Activated CD4-positive, alpha-beta T cell treated with anti-CD3 and anti-CD28 coated beads, Interleukin-10, Interleukin-2, amounts not matched to agents 100 ng/mL and 50 ng/mL, durations not matched to agents 16 hours and 8 hours (primary cell): ENCODE measurements around the gene LCORL.

Experiments
- DNase-seq: peaks from one replicate; pipeline ENCODE4 v3.0.0-alpha.2; 2020

Gene LCORL

DNA sequence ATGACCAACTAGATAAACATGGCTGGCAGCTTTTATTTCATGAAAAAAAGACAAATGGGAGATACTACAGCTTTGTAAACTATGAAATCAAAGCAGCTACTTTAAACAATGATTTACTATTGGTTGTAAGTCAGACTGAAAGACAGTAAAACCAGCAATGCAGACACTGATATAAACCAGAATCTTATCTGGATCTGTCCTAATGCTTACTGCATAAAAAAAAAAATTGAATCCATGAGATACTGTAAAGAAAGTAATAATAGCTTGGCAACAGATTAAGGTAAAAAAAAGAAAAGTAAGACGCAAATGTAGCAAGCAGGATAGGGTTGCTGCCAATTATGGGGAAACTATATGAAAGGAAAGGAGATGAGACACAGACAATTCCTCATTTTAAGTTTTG is 7.3 kb downstream of the LCORL start:
- no peak for DNase-seq

DNA sequence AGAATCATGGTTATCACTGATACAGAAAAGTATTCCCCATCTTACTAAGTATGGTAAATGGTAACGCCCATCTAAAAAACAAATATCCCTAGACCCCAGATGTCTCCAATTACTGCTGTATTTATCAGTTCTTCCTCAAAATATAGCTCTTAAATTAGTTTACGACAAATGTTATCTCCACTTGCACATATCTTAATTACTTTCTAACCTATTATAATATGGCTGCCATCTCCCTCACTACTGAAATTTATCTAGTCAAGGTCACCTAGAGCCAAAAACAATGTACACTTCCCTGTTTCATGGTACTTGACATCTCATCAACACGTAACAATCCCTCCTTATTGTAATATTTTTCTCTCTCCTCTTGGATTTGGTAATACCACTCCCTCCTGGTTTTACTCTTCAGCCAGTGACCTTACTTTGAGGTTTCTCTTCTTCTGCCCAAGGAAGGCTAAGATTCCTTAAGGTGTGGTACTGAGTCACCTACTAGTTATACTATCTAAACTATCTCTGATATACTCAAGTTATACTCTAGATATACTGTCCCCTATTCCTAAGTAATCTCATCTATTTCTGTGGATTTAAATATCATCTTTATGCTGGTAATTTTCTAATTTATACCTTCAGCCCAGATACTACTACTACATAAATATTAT is 8.6 kb downstream of the LCORL start:
- DNase-seq, result no peak

DNA sequence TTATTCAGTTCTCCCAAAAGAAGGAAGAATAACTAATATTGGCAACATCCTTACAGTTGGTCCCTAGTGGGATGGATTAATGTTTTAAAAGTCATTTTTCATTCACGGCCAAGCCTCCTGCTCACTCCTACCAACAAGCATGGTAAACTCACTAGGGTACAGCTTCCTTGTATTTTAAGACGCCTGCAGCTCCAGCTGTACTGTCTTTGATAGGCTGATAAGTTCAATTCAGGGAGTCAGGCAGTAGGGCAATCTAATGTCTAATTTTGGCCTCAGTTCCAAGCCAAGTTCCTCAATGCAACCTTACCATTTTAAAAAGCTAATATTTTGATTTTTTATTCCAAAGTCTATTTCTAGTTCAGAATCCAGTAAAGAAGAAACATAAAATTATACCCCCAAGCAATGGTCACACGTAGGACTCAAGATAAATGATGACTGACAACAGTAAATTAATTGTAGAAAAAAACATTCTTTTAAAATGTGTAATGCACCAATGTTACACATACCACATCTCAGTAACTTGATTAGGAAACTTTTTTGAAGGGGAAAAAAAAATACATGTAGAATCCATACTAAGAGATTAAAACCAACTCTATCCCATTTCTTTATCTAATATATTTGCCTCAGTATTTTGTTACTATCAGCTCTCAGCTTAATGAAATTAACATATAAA is 9.3 kb downstream of the LCORL start:
- no peak for DNase-seq

DNA sequence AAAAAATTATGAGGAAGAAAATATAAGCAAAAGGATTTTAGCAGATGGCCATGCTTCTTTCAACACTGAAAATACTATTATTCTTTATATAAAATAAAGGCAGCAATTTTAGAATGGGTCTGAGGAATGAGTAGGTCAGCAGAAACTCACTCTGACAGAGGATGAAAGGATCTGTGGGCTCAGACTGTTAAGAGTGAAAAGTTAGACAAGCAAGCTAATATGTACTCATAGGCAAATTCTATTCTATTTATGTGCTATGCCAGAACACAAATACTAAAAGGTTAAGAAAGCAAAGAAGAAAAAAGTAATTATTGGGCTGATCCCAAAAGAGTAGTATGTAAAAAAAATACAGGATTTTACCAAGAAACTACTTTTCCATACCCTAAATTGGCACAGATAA is 13.9 kb downstream of the LCORL start:
- no peak for DNase-seq

DNA sequence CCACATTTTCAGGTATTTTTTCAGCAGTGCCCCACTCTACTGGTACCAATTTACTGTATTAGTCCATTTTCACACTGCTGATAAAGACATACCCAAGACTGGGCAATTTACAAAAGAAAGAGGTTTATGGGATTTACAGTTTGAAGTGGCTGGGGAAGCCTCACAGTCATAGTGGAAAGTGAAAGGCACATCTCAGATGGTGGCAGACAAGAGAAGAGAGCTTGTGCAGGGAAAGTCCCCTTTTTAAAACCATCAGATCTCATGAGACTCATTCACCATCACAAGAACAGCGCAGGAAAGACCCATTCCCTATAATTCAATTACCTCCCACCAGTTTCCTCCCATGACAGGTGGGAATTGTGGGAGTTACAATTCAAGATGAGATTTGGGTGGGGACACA is 15.1 kb downstream of the LCORL start:
- peak; percentile 41 for DNase-seq

DNA sequence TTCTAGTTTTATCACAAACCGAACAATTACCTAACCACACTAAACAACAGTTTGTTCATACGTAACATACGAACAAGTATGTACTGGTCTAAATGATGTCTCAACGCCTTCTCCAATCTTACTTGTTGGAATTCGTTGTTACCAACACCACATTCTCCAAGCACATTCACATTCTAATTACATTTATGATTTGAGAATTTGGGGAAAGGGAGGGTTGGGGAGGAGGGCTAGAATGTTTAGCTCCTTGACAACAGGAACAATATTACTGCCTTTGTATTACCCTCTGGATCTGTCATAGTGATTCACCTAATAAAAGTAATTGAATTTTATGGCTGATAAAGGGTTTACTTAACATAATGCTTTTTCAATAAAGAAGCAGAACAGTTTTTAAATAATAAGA is 24.4 kb downstream of the LCORL start:
- DNase-seq, result no peak

DNA sequence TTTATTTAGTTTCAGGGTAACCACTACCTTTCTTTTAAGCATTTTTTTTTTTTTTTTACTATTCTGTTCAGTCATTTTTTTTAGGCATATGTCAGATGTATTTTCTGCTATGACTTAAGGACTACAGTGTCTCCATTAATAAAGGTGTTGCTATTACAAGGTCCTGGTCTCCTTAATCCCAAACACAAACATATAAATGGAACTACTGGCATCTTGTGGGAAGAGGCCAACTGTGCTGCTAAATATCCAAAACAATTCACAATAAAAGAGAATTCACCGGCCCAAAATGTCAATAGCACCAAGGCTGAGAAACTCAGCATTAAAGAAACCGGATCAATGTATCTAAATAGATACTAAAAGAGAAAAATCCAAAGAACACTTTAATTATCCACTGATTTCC is 26.4 kb downstream of the LCORL start:
- no peak for DNase-seq

DNA sequence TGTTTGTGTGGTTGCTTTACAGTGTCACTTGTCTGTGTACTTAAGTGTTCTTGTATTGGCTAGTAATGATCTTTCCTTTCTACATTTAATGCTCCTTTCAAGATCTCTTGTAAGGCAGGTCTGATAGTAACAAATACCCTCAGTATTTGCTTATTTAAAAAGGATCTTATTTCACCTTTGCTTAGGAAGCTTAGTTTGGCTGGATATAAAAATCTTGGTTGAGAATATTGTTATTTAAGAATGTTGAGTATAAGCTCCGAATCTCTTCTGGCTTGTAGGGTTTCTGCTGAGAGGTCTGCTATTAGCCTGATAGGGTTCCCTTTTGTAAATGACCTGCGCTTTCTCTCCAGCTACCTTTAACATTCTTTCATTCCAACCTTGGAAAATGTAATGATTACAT is 35.7 kb downstream of the LCORL start:
- no peak for DNase-seq

DNA sequence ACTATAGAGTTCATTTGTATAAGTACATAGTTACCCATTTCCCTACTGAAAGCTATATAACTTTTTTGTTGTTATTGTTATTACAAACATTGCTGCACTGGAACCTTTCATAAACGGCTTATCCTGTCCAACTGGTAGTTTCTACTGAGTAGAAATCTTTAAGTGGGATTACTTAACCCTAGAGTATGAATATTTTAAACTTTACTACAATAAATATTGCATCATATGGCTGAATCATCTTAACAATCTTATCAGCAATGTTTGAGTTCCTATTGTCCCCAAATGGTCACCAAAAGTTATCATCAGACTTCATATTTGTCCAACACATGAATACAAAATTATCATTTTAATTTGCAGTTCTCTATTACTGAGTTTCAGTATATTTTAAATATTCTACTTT is 40.5 kb downstream of the LCORL start:
- DNase-seq, result no peak

DNA sequence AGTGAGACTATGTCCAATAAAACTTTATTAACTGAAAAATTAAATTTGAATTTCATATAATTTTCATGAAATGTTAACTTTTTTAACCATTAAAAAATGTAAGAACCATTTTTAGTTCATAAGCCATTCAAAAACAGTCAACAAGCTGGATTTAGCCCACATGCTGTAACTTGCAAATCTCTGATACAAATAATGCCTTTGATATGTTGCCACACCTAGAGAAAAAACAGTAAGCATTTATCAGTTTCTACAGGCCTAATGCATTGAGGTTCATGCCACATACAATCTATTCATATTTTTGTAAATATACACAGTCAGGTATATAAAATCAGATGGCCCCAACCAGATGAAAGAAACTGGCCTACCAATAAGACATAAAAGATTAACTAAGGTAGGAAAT is 52.8 kb downstream of the LCORL start:
- no peak for DNase-seq

DNA sequence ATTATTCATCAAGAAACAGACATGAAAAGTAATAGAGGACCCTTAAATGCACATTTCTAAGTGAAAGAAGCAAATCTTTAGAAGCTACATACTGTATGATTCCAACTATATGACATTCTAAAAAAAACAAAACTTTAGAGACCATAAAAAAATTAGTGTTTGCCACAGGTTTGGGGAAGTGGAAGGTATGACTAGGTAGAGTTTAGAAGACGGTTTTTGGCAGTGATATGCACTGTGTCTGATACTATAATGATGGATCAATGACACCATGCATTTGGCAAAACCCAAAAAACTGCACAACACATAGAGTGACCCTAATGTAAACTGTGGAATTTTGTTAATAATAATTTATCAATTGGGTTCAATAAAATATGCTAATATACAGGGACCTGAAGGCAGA is 54.5 kb downstream of the LCORL start:
- DNase-seq, result no peak

DNA sequence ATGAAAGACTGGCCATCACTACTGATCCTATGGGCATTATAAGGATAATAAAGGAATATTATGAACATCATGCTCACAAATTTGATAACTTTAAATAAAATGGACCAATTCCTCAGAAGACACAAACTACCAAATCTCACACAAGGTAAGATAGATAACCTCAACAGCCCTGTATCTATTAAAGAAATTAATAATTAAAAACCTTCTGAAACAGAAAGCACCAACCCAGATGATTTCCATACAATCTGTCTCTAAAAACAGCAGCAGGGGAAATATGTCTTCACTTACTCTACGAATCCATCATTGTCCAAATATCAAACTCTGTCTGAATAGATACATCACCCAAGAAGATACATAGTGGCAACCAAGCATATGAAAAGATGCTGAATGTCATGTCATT is 55.2 kb downstream of the LCORL start:
- no peak for DNase-seq

DNA sequence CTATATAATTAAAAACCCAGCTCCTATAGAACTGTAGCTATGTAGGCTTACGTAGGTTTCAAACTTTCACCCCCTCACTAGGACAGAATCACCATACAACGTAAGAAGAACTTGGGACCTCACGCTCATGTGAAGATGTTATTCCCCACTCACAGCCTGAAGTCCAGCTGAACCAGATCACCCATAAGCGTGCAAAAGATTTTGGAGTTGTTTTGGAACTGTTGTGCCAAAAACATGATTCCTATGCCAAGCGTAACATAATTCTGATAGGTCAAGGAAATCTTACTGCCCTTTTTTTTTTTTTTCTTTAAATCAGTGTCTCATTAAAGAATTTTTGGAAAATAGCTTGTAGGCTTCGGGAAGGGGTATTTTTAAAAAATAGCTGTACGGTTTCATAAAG is 57.0 kb downstream of the LCORL start:
- DNase-seq, result no peak

DNA sequence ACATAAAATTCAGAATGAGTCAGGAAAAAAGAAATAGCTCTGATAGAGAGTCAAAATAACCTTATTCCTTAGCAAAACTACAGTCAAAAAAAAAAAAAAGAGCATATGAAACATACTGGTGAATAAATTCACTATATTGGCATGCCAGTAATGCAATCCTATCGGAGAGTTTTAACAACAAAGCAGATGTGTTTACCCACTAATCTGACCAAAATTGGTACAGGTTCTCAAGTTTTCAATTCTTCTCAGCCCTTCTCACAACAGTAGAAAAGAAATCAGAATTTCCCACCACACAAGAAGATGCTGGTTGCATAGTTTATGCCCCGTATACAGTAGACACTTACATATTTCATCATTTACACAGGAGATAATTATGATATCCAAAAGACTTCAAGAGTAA is 59.4 kb downstream of the LCORL start:
- no peak for DNase-seq

DNA sequence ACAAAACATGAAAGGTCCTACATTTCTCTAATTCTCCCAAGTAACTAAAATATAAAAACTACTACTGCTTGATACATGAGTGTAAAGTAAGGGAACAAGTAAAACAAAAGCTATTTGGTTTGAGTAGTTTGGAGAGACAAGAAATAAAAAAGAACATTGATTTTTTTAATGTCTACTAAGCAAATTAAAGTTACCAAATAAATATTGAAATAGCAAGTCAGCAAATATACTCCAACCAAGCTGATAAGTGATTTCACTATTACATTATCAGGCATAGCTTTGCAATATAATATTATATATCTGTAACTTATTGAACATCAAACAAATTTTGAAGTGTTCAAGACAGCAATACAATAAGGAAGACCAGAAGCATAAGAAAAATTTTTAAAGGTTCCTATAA is 60.3 kb downstream of the LCORL start:
- no peak for DNase-seq

DNA sequence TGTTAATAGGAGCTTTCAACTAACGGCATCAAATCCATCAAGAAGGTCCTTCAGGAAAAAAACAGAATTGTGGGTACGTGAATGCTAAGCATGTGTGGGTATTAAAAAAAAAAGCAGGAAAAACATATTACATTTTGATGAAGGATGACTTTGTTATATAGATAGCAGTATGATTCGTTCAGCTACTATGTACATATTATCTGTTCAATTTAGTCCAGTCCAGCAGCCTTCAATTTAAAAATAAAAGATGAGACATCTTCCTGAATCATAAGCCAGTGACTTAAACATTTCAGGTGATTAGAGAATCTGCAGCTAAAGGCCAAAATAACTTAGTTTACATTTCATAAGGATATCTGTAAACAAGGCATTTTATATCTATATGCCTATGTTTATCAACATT is 63.4 kb downstream of the LCORL start:
- no peak for DNase-seq

DNA sequence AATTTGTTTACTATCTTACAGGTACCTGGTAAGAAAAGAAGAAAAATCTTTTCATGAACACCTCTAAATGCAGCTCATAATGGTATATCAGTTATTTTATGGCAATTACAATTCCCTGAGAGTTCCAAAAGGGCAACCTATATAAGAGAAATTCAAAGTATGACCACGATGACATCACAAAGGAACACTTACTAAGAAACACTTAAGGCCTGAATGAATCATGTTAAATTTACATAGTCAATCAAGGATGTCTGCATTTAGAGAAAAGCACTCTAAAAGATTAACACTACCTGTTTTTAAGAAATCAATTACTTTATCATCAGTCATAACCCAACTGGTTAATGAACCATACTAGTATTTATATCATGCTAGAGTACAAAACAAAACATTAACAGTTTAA is 63.9 kb downstream of the LCORL start:
- DNase-seq, result no peak

DNA sequence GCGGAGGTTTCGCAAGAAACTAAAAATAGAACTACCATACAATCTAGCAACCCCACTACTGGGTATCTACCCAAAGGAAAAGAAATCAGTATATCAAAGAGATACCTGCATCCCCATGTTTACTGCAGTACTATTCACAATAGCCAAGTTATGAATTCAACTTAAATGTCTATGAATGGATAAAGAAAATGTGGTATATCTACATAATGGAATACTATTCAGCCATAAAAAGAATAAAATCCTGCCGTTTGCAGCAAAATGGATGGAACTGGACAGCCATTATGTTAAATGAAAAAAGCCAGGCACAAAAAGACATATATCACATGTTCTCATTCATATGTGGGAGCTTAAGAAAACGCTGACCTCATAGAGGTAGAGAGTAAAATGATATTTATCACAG is 65.3 kb downstream of the LCORL start:
- no peak for DNase-seq

DNA sequence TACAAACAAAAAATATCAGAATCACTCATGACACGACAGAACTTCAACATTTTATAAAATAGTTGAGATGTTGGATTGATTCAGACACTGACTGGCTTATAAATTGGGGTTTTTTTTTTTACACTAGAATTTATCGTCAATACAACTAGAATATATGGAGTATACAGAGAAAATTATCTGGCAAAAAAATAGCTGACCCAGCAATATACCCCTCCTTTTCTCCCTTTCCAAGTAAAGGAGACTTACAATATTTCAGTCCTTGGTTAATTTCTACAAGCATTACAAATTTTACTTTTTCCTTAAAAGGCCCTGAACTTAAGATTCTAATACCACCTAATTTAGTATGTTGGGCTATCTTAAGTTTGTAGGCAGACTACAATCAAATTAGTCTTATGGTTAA is 76.3 kb downstream of the LCORL start:
- DNase-seq, result no peak

DNA sequence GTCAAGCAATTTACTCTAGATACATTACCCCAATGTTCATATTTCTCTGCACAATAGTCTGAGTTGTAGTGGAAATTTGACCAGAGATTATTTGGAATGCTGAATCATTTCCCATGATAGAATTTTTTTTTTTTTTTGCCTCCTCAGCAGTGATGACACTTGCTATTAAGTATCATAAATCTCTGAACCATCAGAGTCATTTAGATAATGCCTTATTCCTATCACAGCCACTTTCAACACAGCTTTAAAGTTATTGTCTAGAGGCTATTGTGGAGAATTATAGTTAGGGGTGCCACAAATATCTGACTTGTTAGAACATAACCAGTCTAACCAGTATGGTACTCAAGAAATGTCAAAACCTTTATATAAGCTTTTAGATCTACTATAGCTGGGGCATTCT is 79.8 kb downstream of the LCORL start:
- no peak for DNase-seq

DNA sequence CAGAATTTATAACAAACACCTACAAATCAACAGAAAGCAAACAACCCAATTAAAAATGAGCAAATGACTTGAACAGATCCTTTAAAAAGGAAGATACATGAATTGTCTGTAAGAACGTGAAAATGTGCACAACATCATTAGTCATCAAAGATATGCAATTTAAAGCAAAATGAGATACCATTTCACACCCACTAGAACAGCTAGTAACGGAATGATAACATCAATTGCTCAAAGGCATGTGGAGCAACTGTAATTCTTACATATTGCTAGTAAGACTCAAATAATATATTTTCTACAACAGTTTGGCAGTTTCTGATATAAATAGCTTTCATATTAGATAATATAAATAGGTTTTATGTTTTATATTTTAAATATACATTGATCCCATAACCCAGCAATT is 82.5 kb downstream of the LCORL start:
- DNase-seq, result no peak

DNA sequence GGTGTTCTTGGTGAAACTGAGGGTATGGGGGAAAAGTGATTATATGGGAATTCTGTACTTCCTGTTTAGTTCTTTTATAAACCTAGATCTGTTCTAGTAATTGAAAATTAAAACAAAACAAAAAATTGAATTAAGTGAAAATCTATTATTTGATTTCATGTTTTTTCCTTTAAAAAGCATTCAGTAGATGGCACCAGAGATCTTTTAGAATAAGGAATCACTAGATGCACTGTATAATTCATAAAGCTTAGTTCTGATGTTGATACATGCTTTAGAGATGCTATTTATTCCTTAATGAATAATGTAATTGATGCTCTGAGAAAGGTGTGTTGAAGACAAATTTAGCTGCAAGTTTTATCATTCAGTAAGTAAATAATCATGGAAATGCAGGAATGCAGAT is 87.3 kb downstream of the LCORL start:
- no peak for DNase-seq

DNA sequence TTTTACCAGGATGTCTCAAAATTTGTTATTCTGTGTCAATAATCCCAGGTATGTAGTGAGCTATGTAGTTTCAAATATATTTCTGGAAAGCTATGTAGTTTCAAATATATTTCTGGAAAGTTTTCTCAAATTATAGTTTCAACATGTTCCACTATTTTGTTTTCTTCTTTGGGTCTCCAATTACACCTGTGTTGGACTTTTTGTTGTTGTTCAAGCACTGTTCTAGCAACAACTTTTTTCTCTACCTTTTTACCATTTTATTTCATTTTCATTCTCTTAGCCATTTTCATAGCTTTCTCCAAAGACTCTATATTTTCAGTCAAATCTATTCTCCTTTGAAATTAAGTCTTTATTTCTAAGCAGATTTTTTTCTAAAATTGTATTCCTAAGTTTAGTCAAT is 88.4 kb downstream of the LCORL start:
- DNase-seq, result no peak

DNA sequence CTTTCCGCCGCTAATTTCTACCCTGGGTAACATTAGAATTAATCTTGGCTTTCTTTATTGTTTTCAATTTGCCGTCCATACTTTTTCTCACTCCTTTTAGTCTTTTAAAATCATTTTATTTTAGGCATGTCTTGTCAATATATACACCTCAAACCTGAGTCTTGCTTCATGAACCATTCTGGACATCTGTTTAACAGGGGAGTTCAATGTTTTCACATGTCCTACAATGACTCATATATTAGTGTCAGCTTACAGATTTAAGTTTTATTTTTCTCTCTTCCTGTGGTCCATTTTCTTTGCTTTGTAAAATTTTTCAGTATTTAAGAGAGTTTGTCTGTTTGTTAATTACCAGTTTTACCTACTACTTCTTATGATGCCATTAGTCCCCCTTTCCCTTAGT is 89.5 kb downstream of the LCORL start:
- no peak for DNase-seq

DNA sequence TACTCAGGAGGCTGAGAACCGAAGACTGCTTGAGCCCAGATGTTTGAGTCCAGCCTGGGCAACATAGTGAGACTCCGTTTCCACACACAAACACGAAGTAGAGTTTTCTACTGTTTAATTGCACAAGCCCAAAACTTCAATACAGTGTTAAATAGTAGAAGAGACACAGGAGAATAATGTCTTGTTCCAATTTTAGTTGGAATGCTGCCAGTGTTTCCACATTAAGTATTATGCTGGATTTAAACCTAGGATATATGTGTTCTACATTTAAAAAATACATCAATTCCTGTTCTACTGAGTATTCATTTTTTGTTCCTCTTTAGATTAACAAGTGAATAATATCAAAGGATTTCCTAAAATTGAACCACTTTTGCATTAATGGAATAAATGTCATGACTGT is 91.3 kb downstream of the LCORL start:
- DNase-seq, result no peak
